ENCODE results near the gene SLC38A3.

DNA sequence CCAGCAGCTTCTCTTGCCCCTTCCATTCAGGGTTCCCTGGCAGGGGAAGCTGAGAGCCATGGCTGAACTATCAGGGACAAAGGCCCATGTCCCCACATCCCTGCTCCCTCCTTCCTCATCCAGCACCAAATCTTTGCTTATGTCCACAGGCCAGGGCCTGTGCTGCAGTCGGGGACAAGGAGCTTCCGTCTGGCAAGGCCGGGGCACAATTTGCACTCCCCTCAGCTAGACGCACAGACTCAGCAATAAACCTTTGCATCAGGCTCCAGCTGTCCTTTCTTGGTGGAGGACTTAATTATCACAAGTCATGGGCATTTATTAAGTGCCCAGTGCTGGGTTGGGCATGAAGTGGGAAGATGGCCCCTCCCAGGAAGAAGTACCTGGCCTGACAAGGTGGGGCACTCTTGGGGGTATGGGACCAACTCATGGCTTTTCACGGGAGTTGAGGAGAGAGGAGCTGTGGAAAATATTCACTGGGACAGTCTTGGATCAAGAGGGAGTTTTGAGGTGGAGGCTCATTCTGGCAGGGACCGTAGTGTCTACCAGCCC is 8.7 kb upstream of the SLC38A3 start:
- TF ChIP-seq, protein P1, sequence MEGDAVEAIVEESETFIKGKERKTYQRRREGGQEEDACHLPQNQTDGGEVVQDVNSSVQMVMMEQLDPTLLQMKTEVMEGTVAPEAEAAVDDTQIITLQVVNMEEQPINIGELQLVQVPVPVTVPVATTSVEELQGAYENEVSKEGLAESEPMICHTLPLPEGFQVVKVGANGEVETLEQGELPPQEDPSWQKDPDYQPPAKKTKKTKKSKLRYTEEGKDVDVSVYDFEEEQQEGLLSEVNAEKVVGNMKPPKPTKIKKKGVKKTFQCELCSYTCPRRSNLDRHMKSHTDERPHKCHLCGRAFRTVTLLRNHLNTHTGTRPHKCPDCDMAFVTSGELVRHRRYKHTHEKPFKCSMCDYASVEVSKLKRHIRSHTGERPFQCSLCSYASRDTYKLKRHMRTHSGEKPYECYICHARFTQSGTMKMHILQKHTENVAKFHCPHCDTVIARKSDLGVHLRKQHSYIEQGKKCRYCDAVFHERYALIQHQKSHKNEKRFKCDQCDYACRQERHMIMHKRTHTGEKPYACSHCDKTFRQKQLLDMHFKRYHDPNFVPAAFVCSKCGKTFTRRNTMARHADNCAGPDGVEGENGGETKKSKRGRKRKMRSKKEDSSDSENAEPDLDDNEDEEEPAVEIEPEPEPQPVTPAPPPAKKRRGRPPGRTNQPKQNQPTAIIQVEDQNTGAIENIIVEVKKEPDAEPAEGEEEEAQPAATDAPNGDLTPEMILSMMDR (IDR thresholded peaks at IDR 0.05; ENCODE audit: insufficient read depth, low read length): no peak
- TF ChIP-seq POLR2AphosphoS5 (IDR thresholded peaks at IDR 0.05; ENCODE audit: low read depth): no peak
- TF ChIP-seq, protein P2, sequence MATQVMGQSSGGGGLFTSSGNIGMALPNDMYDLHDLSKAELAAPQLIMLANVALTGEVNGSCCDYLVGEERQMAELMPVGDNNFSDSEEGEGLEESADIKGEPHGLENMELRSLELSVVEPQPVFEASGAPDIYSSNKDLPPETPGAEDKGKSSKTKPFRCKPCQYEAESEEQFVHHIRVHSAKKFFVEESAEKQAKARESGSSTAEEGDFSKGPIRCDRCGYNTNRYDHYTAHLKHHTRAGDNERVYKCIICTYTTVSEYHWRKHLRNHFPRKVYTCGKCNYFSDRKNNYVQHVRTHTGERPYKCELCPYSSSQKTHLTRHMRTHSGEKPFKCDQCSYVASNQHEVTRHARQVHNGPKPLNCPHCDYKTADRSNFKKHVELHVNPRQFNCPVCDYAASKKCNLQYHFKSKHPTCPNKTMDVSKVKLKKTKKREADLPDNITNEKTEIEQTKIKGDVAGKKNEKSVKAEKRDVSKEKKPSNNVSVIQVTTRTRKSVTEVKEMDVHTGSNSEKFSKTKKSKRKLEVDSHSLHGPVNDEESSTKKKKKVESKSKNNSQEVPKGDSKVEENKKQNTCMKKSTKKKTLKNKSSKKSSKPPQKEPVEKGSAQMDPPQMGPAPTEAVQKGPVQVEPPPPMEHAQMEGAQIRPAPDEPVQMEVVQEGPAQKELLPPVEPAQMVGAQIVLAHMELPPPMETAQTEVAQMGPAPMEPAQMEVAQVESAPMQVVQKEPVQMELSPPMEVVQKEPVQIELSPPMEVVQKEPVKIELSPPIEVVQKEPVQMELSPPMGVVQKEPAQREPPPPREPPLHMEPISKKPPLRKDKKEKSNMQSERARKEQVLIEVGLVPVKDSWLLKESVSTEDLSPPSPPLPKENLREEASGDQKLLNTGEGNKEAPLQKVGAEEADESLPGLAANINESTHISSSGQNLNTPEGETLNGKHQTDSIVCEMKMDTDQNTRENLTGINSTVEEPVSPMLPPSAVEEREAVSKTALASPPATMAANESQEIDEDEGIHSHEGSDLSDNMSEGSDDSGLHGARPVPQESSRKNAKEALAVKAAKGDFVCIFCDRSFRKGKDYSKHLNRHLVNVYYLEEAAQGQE (IDR thresholded peaks at IDR 0.05; ENCODE audit: insufficient replicate concordance, low read depth): no peak

All from HL-60 (cell line).